Vagina (tissue), 2 donors: Measurements from ENCODE around the gene NEU2.

Source experiments
- CTCF ChIP-seq, 3 experiments: fragments of 450-650 bp in 2 of 3; fragments of 200-600 bp in 1 of 3; sonication (generic) in 1 of 3; IDR thresholded peaks; one replicate each; pipeline ENCODE4 v1.5.1; 2017 to 2019; ENCODE audit warnings: antibody characterized with exemption in 3 of 3, mild to moderate bottlenecking in 2 of 3, moderate library complexity in 2 of 3
- POLR2A ChIP-seq, 2 donors: fragments of 450-650 bp; IDR thresholded peaks; one replicate each; pipeline ENCODE4 v1.6.1; 2017; ENCODE audit warnings: antibody characterized with exemption in 2 of 2, mild to moderate bottlenecking in 2 of 2, moderate library complexity in 2 of 2
- POLR2AphosphoS5 ChIP-seq, 2 donors: sonication (generic); formaldehyde crosslinking; IDR thresholded peaks; one replicate each; pipeline ENCODE4 v1.9.0; 2017; ENCODE audit warnings: antibody characterized with exemption in 2 of 2, mild to moderate bottlenecking in 2 of 2, low read depth in 1 of 2; ENCODE audit not compliant: insufficient read depth in 1 of 2

GRCh38 chr2:233023761-233024410 is 8.6 kb upstream of the NEU2 start:
- TF ChIP-seq CTCF (IDR thresholded peaks at IDR 0.05), result no peak
- TF ChIP-seq POLR2A (IDR thresholded peaks at IDR 0.05), result no peak
- TF ChIP-seq POLR2AphosphoS5 (IDR thresholded peaks at IDR 0.05; ENCODE audit: insufficient read depth in 1 of 2, low read depth in 1 of 2), result no peak
